PC-3 (cell line): Measurements from ENCODE around the gene ALKAL2. TPM values are rescaled to one million over a fixed set of nuclear protein-coding genes. Genes with fewer than 3 reads are reported as not detected.

Experiments
- ATAC-seq: fragments of 200-7000 bp; cut with Tn5 transposase; 2 replicates; pipeline ENCODE4 v1.9.1; 2020; ENCODE audit warnings: mild to moderate bottlenecking, moderate library complexity
- BruUV-seq: library from RNA; stranded (reverse); fragments of 400-500 nt; replicated peaks from 2 replicates; lab custom pipeline; 2021; lab: Mats Ljungman, UMichigan
- CTCF ChIA-PET: fragments of 300-600 bp; sonication (Branson Sonifier 250); formaldehyde crosslinking; loops from one replicate; lab custom pipeline; 2022; ENCODE audit warnings: antibody characterized with exemption; lab: Charles Lee
- POLR2A ChIA-PET: fragments of 300-600 bp; sonication (Branson Sonifier 250); formaldehyde crosslinking; loops from one replicate; lab custom pipeline; 2022; ENCODE audit warnings: antibody characterized with exemption; ENCODE audit not compliant: unreplicated experiment; lab: Charles Lee
- DNase-seq: peaks from one replicate; pipeline ENCODE4 v3.0.0-alpha.2; 2015
- H2AFZ ChIP-seq: fragments of 300-600 bp; sonication (generic); 2 replicates; pipeline ENCODE4 v1.6.0; 2016; ENCODE audit warnings: antibody characterized with exemption, low read length
- H3F3A ChIP-seq: fragments of 300-600 bp; sonication (generic); one replicate; pipeline ENCODE4 v1.6.0; 2017; ENCODE audit warnings: antibody characterized with exemption, low read length, control low read depth, mild to moderate bottlenecking; ENCODE audit not compliant: unreplicated experiment
- H3K27ac ChIP-seq: fragments of 300-600 bp; sonication (generic); 2 replicates; pipeline ENCODE4 v1.5.1; 2016; ENCODE audit warnings: mild to moderate bottlenecking, low read length
- H3K27me3 ChIP-seq: fragments of 300-600 bp; sonication (generic); 2 replicates; pipeline ENCODE4 v1.6.1; 2016; ENCODE audit warnings: low read length, mixed read lengths
- H3K36me3 ChIP-seq: fragments of 300-600 bp; sonication (generic); 2 replicates; pipeline ENCODE4 v1.6.1; 2016; ENCODE audit warnings: low read depth, mixed run types, low read length, mixed read lengths
- H3K4me1 ChIP-seq: fragments of 300-600 bp; sonication (generic); 2 replicates; pipeline ENCODE4 v1.5.1; 2016; ENCODE audit warnings: low read length; ENCODE audit not compliant: insufficient read depth
- H3K4me2 ChIP-seq: fragments of 300-600 bp; sonication (generic); 2 replicates; pipeline ENCODE4 v1.6.0; 2016; ENCODE audit warnings: low read length
- H3K4me3 ChIP-seq: fragments of 300-600 bp; sonication (generic); 2 replicates; pipeline ENCODE4 v1.5.1; 2016; ENCODE audit warnings: mild to moderate bottlenecking, low read length, mixed read lengths
- H3K79me2 ChIP-seq: fragments of 300-600 bp; sonication (generic); 2 replicates; pipeline ENCODE4 v1.6.1; 2017; ENCODE audit warnings: low read length, mixed read lengths
- H3K9ac ChIP-seq: fragments of 300-600 bp; sonication (generic); 2 replicates; pipeline ENCODE4 v1.6.0; 2016; ENCODE audit warnings: mild to moderate bottlenecking, low read length
- H3K9me2 ChIP-seq: fragments of 300-600 bp; sonication (generic); replicated peaks from 2 replicates; pipeline ENCODE4 v1.6.1; 2016; ENCODE audit warnings: mixed run types, low read length, mixed read lengths
- H3K9me3 ChIP-seq: fragments of 300-600 bp; sonication (generic); 2 replicates; pipeline ENCODE4 v1.6.1; 2016; ENCODE audit warnings: low read length, mixed read lengths
- H4K20me1 ChIP-seq: fragments of 300-600 bp; sonication (generic); 2 replicates; pipeline ENCODE4 v1.6.1; 2016; ENCODE audit warnings: low read length, mixed read lengths
- EZH2 ChIP-seq: fragments of 300-600 bp; sonication (generic); IDR thresholded peaks from one replicate; pipeline ENCODE4 v1.6.1; 2017; ENCODE audit warnings: antibody characterized with exemption, mild to moderate bottlenecking, low read length; ENCODE audit not compliant: unreplicated experiment
- EZH2phosphoT487 ChIP-seq: fragments of 300-600 bp; sonication (generic); IDR thresholded peaks from 2 replicates; pipeline ENCODE4 v1.6.1; 2018; ENCODE audit warnings: mild to moderate bottlenecking, antibody characterized with exemption, low read length, borderline replicate concordance
- intact Hi-C: fragments of 100-400 bp; cut with micrococcal nuclease; formaldehyde crosslinking; loops from 2 replicates; pipeline ENCODE4 v1.9.0; 2023
- total RNA-seq: library from RNA; depleted of rRNA; stranded (reverse); fragments of >200 nt; gene quantifications from 2 replicates; pipeline ENCODE4 v1.2.3, GENCODE V29; 2014
- TF ChIP-seq, protein P1 (sequence below): fragments of 300-600 bp; sonication (generic); conservative IDR thresholded peaks from 2 replicates; pipeline ENCODE4 v1.5.1; 2017; ENCODE audit warnings: antibody characterized with exemption, low read depth, mild to moderate bottlenecking, low read length

ALKAL2 gene
- total RNA-seq, 1 experiment from 2014 or later, result not detected

DNA sequence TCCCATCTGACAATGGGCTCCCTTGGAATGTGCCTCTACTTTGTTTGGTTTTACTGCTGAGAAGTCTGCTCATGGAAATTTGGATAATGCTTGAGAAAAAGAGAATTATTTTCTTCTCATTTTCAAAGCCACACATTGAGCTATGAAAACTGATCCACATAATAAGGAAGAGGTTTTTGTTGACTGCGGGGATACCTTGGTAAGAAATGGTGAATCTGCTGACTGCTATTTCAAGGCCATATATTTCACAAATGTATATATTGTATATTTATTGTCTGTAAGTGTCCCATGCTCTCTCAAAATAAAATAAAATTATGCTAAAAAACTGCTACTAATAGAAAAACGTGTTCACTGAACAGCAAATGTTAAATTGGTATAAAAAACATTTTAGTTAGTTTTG, 39.2 kb downstream of the ALKAL2 start:
- H2AFZ ChIP-seq, result no peak overlapping the region
- no peak for TF ChIP-seq EZH2
- TF ChIP-seq, protein P1, sequence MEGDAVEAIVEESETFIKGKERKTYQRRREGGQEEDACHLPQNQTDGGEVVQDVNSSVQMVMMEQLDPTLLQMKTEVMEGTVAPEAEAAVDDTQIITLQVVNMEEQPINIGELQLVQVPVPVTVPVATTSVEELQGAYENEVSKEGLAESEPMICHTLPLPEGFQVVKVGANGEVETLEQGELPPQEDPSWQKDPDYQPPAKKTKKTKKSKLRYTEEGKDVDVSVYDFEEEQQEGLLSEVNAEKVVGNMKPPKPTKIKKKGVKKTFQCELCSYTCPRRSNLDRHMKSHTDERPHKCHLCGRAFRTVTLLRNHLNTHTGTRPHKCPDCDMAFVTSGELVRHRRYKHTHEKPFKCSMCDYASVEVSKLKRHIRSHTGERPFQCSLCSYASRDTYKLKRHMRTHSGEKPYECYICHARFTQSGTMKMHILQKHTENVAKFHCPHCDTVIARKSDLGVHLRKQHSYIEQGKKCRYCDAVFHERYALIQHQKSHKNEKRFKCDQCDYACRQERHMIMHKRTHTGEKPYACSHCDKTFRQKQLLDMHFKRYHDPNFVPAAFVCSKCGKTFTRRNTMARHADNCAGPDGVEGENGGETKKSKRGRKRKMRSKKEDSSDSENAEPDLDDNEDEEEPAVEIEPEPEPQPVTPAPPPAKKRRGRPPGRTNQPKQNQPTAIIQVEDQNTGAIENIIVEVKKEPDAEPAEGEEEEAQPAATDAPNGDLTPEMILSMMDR, result no peak
- TF ChIP-seq EZH2phosphoT487, result no peak
- POLR2A ChIA-PET, result no interaction called here

DNA sequence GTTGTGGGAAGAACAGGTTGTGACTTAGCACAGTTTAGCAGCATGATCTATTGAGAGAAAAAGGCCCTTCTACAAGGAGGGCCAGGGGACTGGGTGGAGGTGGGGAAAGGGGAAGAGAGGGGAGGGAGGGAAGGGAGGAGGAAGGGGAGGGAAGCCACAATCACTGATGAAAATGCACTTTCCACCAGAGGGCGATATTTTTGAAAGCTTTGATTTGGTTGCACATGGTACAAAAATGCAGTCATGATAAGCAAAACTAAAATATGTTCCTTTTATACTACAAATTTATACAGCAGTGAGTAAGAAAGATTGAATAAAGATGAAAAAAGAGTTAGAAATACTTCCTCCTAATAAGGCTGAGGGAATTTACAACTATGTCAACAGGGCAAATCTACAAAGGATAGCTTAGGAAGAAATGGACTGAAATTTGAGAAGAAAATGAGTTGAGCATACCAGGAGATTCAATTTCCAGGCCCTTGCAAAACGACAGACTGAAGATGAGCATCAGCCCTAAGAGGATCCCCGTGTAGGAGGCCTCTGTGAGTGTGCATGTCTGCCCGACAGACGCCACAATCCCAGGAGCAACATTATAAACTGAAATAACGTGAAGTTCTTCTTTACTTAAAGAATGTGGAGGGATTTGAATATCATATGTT, 41.3 kb downstream of the ALKAL2 start:
- DNase-seq, result peak; percentile 79
- H2AFZ ChIP-seq, result no peak overlapping the region
- peaks cover 16% of the 10 kb centered on the region for H3K36me3 ChIP-seq
- intact Hi-C loops, result loop anchor here (1.0 to 5.0 kb wide), 2 partner anchors 44 to 1301 kb away; no protein-coding TSS in a partner anchor
- no peaks in the 10 kb centered on the region for H3K4me1 ChIP-seq
- H4K20me1 ChIP-seq, result no peaks in the 10 kb centered on the region
- no peaks in the 10 kb centered on the region for H3K79me2 ChIP-seq
- H3K27me3 ChIP-seq, result no peaks in the 10 kb centered on the region
- H3K27ac ChIP-seq, result no peak overlapping the region
- H3K4me3 ChIP-seq, result no peak overlapping the region
- ATAC-seq, result peak; percentile 77
- TF ChIP-seq EZH2 (no peak), EZH2phosphoT487 (no peak)
- TF ChIP-seq, protein P1, result peak; percentile 72
- H3K4me2 ChIP-seq, result no peak overlapping the region
- BruUV-seq, result no TSS peak
- H3K9ac ChIP-seq, result no peak overlapping the region
- H3F3A ChIP-seq, result no peaks in the 10 kb centered on the region
- no peaks in the 10 kb centered on the region for H3K9me2 ChIP-seq
- no peaks in the 10 kb centered on the region for H3K9me3 ChIP-seq
- CTCF ChIA-PET, result no interaction called here
- POLR2A ChIA-PET, result no interaction called here

More for the DNA sequence above, 39.2 kb downstream of the ALKAL2 start:
- H3K27me3 ChIP-seq, result no peaks in the 10 kb centered on the region
- H3K9me2 ChIP-seq, result no peaks in the 10 kb centered on the region
- CTCF ChIA-PET, result no interaction called here
- H3K4me2 ChIP-seq, result no peak overlapping the region
- no peak for ATAC-seq
- DNase-seq, result no peak
- no peaks in the 10 kb centered on the region for H4K20me1 ChIP-seq
- H3K36me3 ChIP-seq, result peaks cover 1% of the 10 kb centered on the region; the same call in 1 of the 2 replicates
- intact Hi-C loops, result loop anchor here (5.0 kb wide), 1 partner anchor 1299 kb away; no protein-coding TSS in a partner anchor
- BruUV-seq, result no TSS peak
- no peaks in the 10 kb centered on the region for H3K9me3 ChIP-seq
- no peak overlapping the region for H3K27ac ChIP-seq
- H3K4me3 ChIP-seq, result no peak overlapping the region
- H3K4me1 ChIP-seq, result no peaks in the 10 kb centered on the region
- no peaks in the 10 kb centered on the region for H3K79me2 ChIP-seq
- no peak overlapping the region for H3K9ac ChIP-seq
- no peaks in the 10 kb centered on the region for H3F3A ChIP-seq

GRCh38 chr2:244547-244946, 43.3 kb downstream of the ALKAL2 start:
- DNase-seq (no peak), ATAC-seq (no peak)
- no peak overlapping the region for H3K9ac ChIP-seq
- BruUV-seq, result no TSS peak
- H3K9me3 ChIP-seq, result no peaks in the 10 kb centered on the region
- ChIA-PET POLR2A (no interaction called here), CTCF (no interaction called here)
- no peaks in the 10 kb centered on the region for H3K9me2 ChIP-seq
- no peaks in the 10 kb centered on the region for H3F3A ChIP-seq
- H3K4me3 ChIP-seq, result no peak overlapping the region
- no peak for TF ChIP-seq EZH2phosphoT487
- TF ChIP-seq, protein P1, result no peak
- H3K27me3 ChIP-seq, result no peaks in the 10 kb centered on the region
- H3K27ac ChIP-seq, result no peak overlapping the region
- H3K79me2 ChIP-seq, result no peaks in the 10 kb centered on the region
- no peak overlapping the region for H3K4me2 ChIP-seq
- no peak overlapping the region for H2AFZ ChIP-seq
- no peaks in the 10 kb centered on the region for H3K4me1 ChIP-seq
- H4K20me1 ChIP-seq, result no peaks in the 10 kb centered on the region
- intact Hi-C loops, result no loop called here
- peaks cover 16% of the 10 kb centered on the region for H3K36me3 ChIP-seq
